Measurements from ENCODE around the gene GASK1A. TPM values are rescaled to one million over a fixed set of nuclear protein-coding genes. Genes with fewer than 3 reads are reported as not detected.
A peak's percentile ranks its signal among the peaks of the same experiment; 100 is the strongest.

Gene GASK1A
- total RNA-seq, 4 donors from 2014 or later = 2.6 to 9.5 (median 8.8) TPM

GRCh38 chr3:43001556-43002121 is 22.5 kb downstream of the GASK1A start:
- H3K4me1 ChIP-seq = peaks cover 0 to 12% of the 10 kb centered on the region in 2 donors
- no peak for DNase-seq

GRCh38 chr3:43004282-43004681 is 25.2 kb downstream of the GASK1A start:
- DNase-seq = no peak
- 92% methylated on average over 4 of the region's 4 CpGs for WGBS, 2 donors
- TF ChIP-seq POLR2A (IDR thresholded peaks at IDR 0.05) (no peak), CTCF (IDR thresholded peaks at IDR 0.05) (no peak)
- H3K4me1 ChIP-seq = peaks cover 0 to 24% of the 10 kb centered on the region in 2 donors
- H3K27ac ChIP-seq = no peak overlapping the region
- H3K9me3 ChIP-seq = no peaks in the 10 kb centered on the region
- intact Hi-C loops (cut with DNase I) = no loop called here
- no peaks in the 10 kb centered on the region for H3K27me3 ChIP-seq
- H3K4me3 ChIP-seq (replicated peaks in 1 of 3) = no peak overlapping the region
- no peaks in the 10 kb centered on the region for H3K36me3 ChIP-seq

More at GRCh38 chr3:43001556-43002121, 22.5 kb downstream of the GASK1A start:
- no peaks in the 10 kb centered on the region for H3K27me3 ChIP-seq
- TF ChIP-seq CTCF (IDR thresholded peaks at IDR 0.05) = no peak
- TF ChIP-seq POLR2A (IDR thresholded peaks at IDR 0.05) = no peak
- H3K9me3 ChIP-seq = no peaks in the 10 kb centered on the region
- H3K4me3 ChIP-seq (replicated peaks in 1 of 3) = no peak overlapping the region
- intact Hi-C loops (cut with DNase I) = no loop called here
- no peaks in the 10 kb centered on the region for H3K36me3 ChIP-seq
- WGBS, 2 donors = 82 to 84% methylated on average over 5 of the region's 5 CpGs
- H3K27ac ChIP-seq = peak overlapping the region in 1 of 3 donors; percentile 45

GRCh38 chr3:43005253-43005652 is 26.1 kb downstream of the GASK1A start:
- Histone ChIP-seq H3K9me3 (no peaks in the 10 kb centered on the region), H3K36me3 (no peaks in the 10 kb centered on the region), H3K27me3 (no peaks in the 10 kb centered on the region), H3K4me3 (replicated peaks in 1 of 3) (no peak overlapping the region), H3K4me1 (peaks cover 0 to 24% of the 10 kb centered on the region in 2 donors), H3K27ac (no peak overlapping the region)
- no peak for DNase-seq
- intact Hi-C loops (cut with DNase I) = no loop called here
- WGBS, 2 donors = 94 to 95% methylated on average over 3 of the region's 3 CpGs
- TF ChIP-seq POLR2A (IDR thresholded peaks at IDR 0.05) (no peak), CTCF (IDR thresholded peaks at IDR 0.05) (no peak)

GRCh38 chr3:43005981-43006380 is 26.9 kb downstream of the GASK1A start:
- Histone ChIP-seq H3K9me3 (no peaks in the 10 kb centered on the region), H3K27me3 (no peaks in the 10 kb centered on the region), H3K4me1 (peaks cover 0 to 19% of the 10 kb centered on the region in 2 donors), H3K4me3 (replicated peaks in 1 of 3) (no peak overlapping the region), H3K36me3 (no peaks in the 10 kb centered on the region), H3K27ac (no peak overlapping the region)
- no peak for TF ChIP-seq POLR2A (IDR thresholded peaks at IDR 0.05)
- 75 to 78% methylated on average over 4 of the region's 4 CpGs for WGBS, 2 donors
- DNase-seq = no peak
- intact Hi-C loops (cut with DNase I) = no loop called here

GRCh38 chr3:43006825-43007224 is 27.7 kb downstream of the GASK1A start:
- no peak overlapping the region for H3K27ac ChIP-seq
- no peak for DNase-seq
- WGBS, 2 donors = 84 to 86% methylated on average over 2 of the region's 2 CpGs
- TF ChIP-seq CTCF (IDR thresholded peaks at IDR 0.05) (no peak), POLR2A (IDR thresholded peaks at IDR 0.05) (no peak)
- no peaks in the 10 kb centered on the region for H3K36me3 ChIP-seq
- no peaks in the 10 kb centered on the region for H3K9me3 ChIP-seq
- H3K4me1 ChIP-seq = peaks cover 0 to 13% of the 10 kb centered on the region in 2 donors
- H3K27me3 ChIP-seq = no peaks in the 10 kb centered on the region
- intact Hi-C loops (cut with DNase I) = no loop called here
- H3K4me3 ChIP-seq (replicated peaks in 1 of 3) = no peak overlapping the region
